Common myeloid progenitor, CD34-positive (primary cell): ENCODE data around the gene PRKAR1A.

Experiments
- CTCF ChIA-PET: fragments of 350-600 bp; sonication (Branson Sonifier 250); formaldehyde crosslinking; loops from one replicate; lab custom pipeline; 2021; ENCODE audit warnings: antibody characterized with exemption; lab: Charles Lee
- POLR2A ChIA-PET: fragments of 350-600 bp; sonication (Branson Sonifier 250); formaldehyde crosslinking; loops from one replicate; lab custom pipeline; 2021; ENCODE audit warnings: antibody characterized with exemption; lab: Charles Lee
- DNase-seq, 3 donors: peaks; one replicate each; pipeline versions ENCODE4 v3.0.0 to v3.0.0-alpha.2; 2013
- H3K27ac ChIP-seq, 2 experiments: 1 replicate in 1 of 2; 2 replicates in 1 of 2; pipeline ENCODE4 v1.7.0; 2013; ENCODE audit warnings: inconsistent platforms in 2 of 2, low read length in 2 of 2, mild to moderate bottlenecking in 2 of 2, low read depth in 1 of 2, moderate library complexity in 1 of 2; ENCODE audit not compliant: severe bottlenecking in 2 of 2, insufficient read depth in 1 of 2, poor library complexity in 1 of 2
- H3K27me3 ChIP-seq, 5 experiments: replicated peaks in 2 of 5; 1 replicate in 3 of 5; 2 replicates in 2 of 5; pipeline versions ENCODE4 v1.6.1 to v1.7.0; 2013; ENCODE audit warnings: low read length in 4 of 5, mild to moderate bottlenecking in 2 of 5, moderate library complexity in 2 of 5, inconsistent platforms in 1 of 5; ENCODE audit not compliant: insufficient read depth in 5 of 5, control insufficient read depth in 4 of 5
- H3K36me3 ChIP-seq, 4 experiments: 1 replicate in 2 of 4; 2 replicates in 2 of 4; pipeline versions ENCODE4 v1.6.1 to v1.7.0; 2013; ENCODE audit warnings: low read length in 3 of 4, control low read depth in 1 of 4, mild to moderate bottlenecking in 1 of 4; ENCODE audit not compliant: control insufficient read depth in 4 of 4, insufficient read depth in 4 of 4
- H3K4me1 ChIP-seq, 4 experiments: 1 replicate in 3 of 4; 2 replicates in 1 of 4; pipeline versions ENCODE4 v1.6.1 to v1.7.1; 2013; ENCODE audit warnings: low read length in 3 of 4, mild to moderate bottlenecking in 3 of 4, control low read depth in 1 of 4, inconsistent platforms in 1 of 4, moderate library complexity in 1 of 4; ENCODE audit not compliant: control insufficient read depth in 4 of 4, insufficient read depth in 4 of 4; ENCODE audit errors: control extremely low read depth in 1 of 4
- H3K4me3 ChIP-seq, 7 experiments: 1 replicate in 4 of 7; 2 replicates in 3 of 7; pipeline versions ENCODE4 v1.5.1 to v1.7.0; 2013; ENCODE audit warnings: mild to moderate bottlenecking in 7 of 7, low read length in 6 of 7, moderate library complexity in 6 of 7, inconsistent platforms in 2 of 7, low read depth in 2 of 7, control low read depth in 1 of 7; ENCODE audit not compliant: insufficient read depth in 4 of 7, control insufficient read depth in 1 of 7; ENCODE audit errors: extremely low read depth in 1 of 7
- H3K9me3 ChIP-seq, 5 experiments: 1 replicate in 4 of 5; 2 replicates in 1 of 5; pipeline versions ENCODE4 v1.6.1 to v1.7.1; 2013; ENCODE audit warnings: low read length in 4 of 5, mild to moderate bottlenecking in 2 of 5, inconsistent platforms in 1 of 5, low read depth in 1 of 5, moderate library complexity in 1 of 5; ENCODE audit not compliant: control insufficient read depth in 4 of 5, insufficient read depth in 2 of 5; ENCODE audit errors: control extremely low read depth in 1 of 5
- whole genome bisulfite sequencing: methylation state at CpG from one replicate; pipeline ENCODE4 v1.1.5; 2013; ENCODE audit not compliant: insufficient coverage; 5-methylcytosine and 5-hydroxymethylcytosine counted together

PRKAR1A gene

GRCh38 chr17:68576811-68577496 is 64.7 kb downstream of the PRKAR1A start:
- whole genome bisulfite sequencing = 96% methylated on average over 8 of the region's 8 CpGs
- no peaks in the 10 kb centered on the region for H3K27me3 ChIP-seq
- ChIA-PET CTCF (interaction anchor here (1.2 kb wide), 1 partner anchor 195 kb away, joined by 3 read pairs; no protein-coding TSS in a partner anchor), POLR2A (interaction anchor here (0.5 kb wide), 1 partner anchor 896 kb away, joined by 3 read pairs; no protein-coding TSS in a partner anchor)
- DNase-seq = no peak
- H3K36me3 ChIP-seq = no peaks in the 10 kb centered on the region
- H3K4me1 ChIP-seq = no peaks in the 10 kb centered on the region
- no peak overlapping the region for H3K27ac ChIP-seq
- H3K9me3 ChIP-seq = no peaks in the 10 kb centered on the region
- no peak overlapping the region for H3K4me3 ChIP-seq

DNA sequence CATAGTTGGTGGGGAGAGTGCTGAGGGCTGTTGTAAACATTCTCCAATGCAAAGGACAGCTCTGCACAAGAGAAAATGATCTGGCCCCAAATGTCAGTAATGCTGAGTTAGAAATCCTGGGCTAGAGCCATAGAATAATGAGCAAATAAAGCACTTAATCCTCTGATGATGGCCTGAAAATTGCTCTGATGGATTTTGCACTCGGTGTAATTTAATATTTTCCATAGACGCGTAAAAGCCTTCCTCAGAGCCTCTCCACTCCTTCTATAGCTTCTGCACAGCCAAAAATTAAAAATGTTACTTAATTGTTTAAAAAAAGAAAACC is 65.2 kb downstream of the PRKAR1A start:
- ChIA-PET POLR2A (no interaction called here), CTCF (interaction anchor here (1.2 kb wide), 1 partner anchor 194 kb away, joined by 3 read pairs; no protein-coding TSS in a partner anchor)
- Histone ChIP-seq H3K27me3 (no peaks in the 10 kb centered on the region), H3K4me3 (no peak overlapping the region), H3K36me3 (no peaks in the 10 kb centered on the region), H3K9me3 (no peaks in the 10 kb centered on the region), H3K27ac (no peak overlapping the region), H3K4me1 (no peaks in the 10 kb centered on the region)
- WGBS = no CpG with 5 or more reads among the region's 3 CpGs
- no peak for DNase-seq

GRCh38 chr17:68578236-68578635 is 66.0 kb downstream of the PRKAR1A start:
- no peaks in the 10 kb centered on the region for H3K36me3 ChIP-seq
- 100% methylated on average over 1 of the region's 3 CpGs for WGBS
- H3K4me1 ChIP-seq = no peaks in the 10 kb centered on the region
- no peak overlapping the region for H3K4me3 ChIP-seq
- CTCF ChIA-PET = no interaction called here
- H3K9me3 ChIP-seq = no peaks in the 10 kb centered on the region
- DNase-seq = no peak
- H3K27ac ChIP-seq = no peak overlapping the region
- POLR2A ChIA-PET = no interaction called here
- H3K27me3 ChIP-seq = no peaks in the 10 kb centered on the region

GRCh38 chr17:68579194-68579927 is 67.1 kb downstream of the PRKAR1A start:
- H3K9me3 ChIP-seq = no peaks in the 10 kb centered on the region
- no peak overlapping the region for H3K4me3 ChIP-seq
- DNase-seq = no peak
- peaks cover 0 to 1% (median 0%) of the 10 kb centered on the region in 5 experiments for H3K27me3 ChIP-seq
- ChIA-PET CTCF (no interaction called here), POLR2A (no interaction called here)
- no peak overlapping the region for H3K27ac ChIP-seq
- 100% methylated on average over 6 of the region's 8 CpGs for WGBS
- H3K36me3 ChIP-seq = no peaks in the 10 kb centered on the region
- H3K4me1 ChIP-seq = no peaks in the 10 kb centered on the region

DNA sequence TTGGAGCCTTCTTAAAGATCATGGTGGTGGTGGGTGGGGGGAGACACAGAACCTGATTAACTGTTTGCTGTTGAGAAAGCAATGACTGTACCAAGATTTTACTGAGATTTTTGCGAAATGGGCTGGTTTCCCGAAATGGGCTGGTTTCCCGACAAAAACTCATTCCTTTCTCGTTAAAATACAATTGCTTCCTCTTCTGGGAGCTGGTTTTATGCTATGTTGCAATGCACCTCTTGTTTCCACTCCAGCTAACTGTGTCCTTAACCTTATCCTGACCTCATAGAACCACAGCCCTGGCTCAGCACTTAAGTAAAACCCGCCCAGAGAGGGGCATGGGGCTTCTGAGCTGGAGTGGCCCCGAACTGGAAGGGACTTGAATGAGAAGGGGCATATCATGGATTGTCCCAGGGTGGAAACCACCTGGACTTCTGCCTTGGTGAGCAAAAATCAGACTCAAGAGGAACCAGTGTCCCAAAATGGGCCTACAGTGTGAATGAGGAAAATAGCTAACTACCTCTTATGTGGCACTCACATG is 68.1 kb downstream of the PRKAR1A start:
- no peak overlapping the region for H3K4me3 ChIP-seq
- POLR2A ChIA-PET = no interaction called here
- no peaks in the 10 kb centered on the region for H3K9me3 ChIP-seq
- 93% methylated on average over 6 of the region's 6 CpGs for WGBS
- peaks cover 0 to 3% (median 0%) of the 10 kb centered on the region in 5 experiments for H3K27me3 ChIP-seq
- no peaks in the 10 kb centered on the region for H3K36me3 ChIP-seq
- no peak overlapping the region for H3K27ac ChIP-seq
- no peaks in the 10 kb centered on the region for H3K4me1 ChIP-seq
- no peak for DNase-seq
- CTCF ChIA-PET = no interaction called here

GRCh38 chr17:68581863-68582645 is 69.8 kb downstream of the PRKAR1A start:
- DNase-seq = no peak
- no peak overlapping the region for H3K27ac ChIP-seq
- no peak overlapping the region for H3K4me3 ChIP-seq
- no peaks in the 10 kb centered on the region for H3K36me3 ChIP-seq
- ChIA-PET CTCF (no interaction called here), POLR2A (no interaction called here)
- peaks cover 0 to 3% (median 0%) of the 10 kb centered on the region in 5 experiments for H3K27me3 ChIP-seq
- 90% methylated on average over 6 of the region's 9 CpGs for WGBS
- no peaks in the 10 kb centered on the region for H3K9me3 ChIP-seq
- no peaks in the 10 kb centered on the region for H3K4me1 ChIP-seq
